Neural progenitor cell (in vitro differentiated cells): Measurements from ENCODE around the gene EDRF1. TPM values are rescaled to one million over a fixed set of nuclear protein-coding genes. Genes with fewer than 3 reads are reported as not detected.

Experiments used
- DNase-seq: peaks from one replicate; pipeline ENCODE4 v3.0.0-alpha.2; 2016; ENCODE audit warnings: low spot score
- H2AFZ ChIP-seq: fragments of 200-600 bp; sonication (generic); replicated peaks from 2 replicates; pipeline ENCODE4 v1.6.1; 2016; ENCODE audit warnings: antibody characterized with exemption
- H3F3A ChIP-seq: fragments of 200-600 bp; sonication (generic); 2 replicates; pipeline ENCODE4 v1.6.1; 2016; ENCODE audit warnings: antibody characterized with exemption, low read depth
- H3K27ac ChIP-seq: fragments of 200-600 bp; sonication (generic); 2 replicates; pipeline ENCODE4 v1.5.1; 2016; ENCODE audit warnings: mild to moderate bottlenecking
- H3K27me3 ChIP-seq: fragments of 200-600 bp; sonication (generic); 2 replicates; pipeline ENCODE4 v1.6.1; 2016; ENCODE audit warnings: mild to moderate bottlenecking, moderate library complexity
- H3K36me3 ChIP-seq: fragments of 200-600 bp; sonication (generic); 2 replicates; pipeline ENCODE4 v1.5.1; 2016
- H3K4me1 ChIP-seq: fragments of 200-600 bp; sonication (generic); 2 replicates; pipeline ENCODE4 v1.6.1; 2016; ENCODE audit warnings: mixed run types
- H3K4me2 ChIP-seq: fragments of 200-600 bp; sonication (generic); 2 replicates; pipeline ENCODE4 v1.6.1; 2016
- H3K4me3 ChIP-seq: fragments of 200-600 bp; sonication (generic); 2 replicates; pipeline ENCODE4 v1.5.1; 2016
- H3K79me2 ChIP-seq: fragments of 200-600 bp; sonication (generic); 2 replicates; pipeline ENCODE4 v1.6.1; 2016; ENCODE audit warnings: low read depth
- H3K9ac ChIP-seq: fragments of 200-600 bp; sonication (generic); 2 replicates; pipeline ENCODE4 v1.6.1; 2016
- H3K9me3 ChIP-seq: fragments of 200-600 bp; sonication (generic); 2 replicates; pipeline ENCODE4 v1.5.1; 2016; ENCODE audit warnings: low read depth
- H4K20me1 ChIP-seq: fragments of 200-600 bp; sonication (generic); 2 replicates; pipeline ENCODE4 v1.6.1; 2016; ENCODE audit warnings: low read depth
- H3K27ac Mint-ChIP-seq: 3 replicates; pipeline ENCODE4 v1.8.0; 2021; ENCODE audit warnings: mixed read lengths
- H3K27me3 Mint-ChIP-seq: 2 replicates; pipeline ENCODE4 v1.8.0; 2022; ENCODE audit warnings: low read depth, mild to moderate bottlenecking, inconsistent platforms, moderate library complexity, mixed read lengths; ENCODE audit not compliant: insufficient read depth
- H3K36me3 Mint-ChIP-seq: 3 replicates; pipeline ENCODE4 v1.8.0; 2021; ENCODE audit warnings: mixed read lengths
- H3K4me1 Mint-ChIP-seq: 3 replicates; pipeline ENCODE4 v1.8.0; 2021; ENCODE audit warnings: mixed read lengths
- H3K4me3 Mint-ChIP-seq: 3 replicates; pipeline ENCODE4 v1.8.0; 2021; ENCODE audit warnings: mild to moderate bottlenecking, moderate library complexity, mixed read lengths
- H3K9me3 Mint-ChIP-seq: 3 replicates; pipeline ENCODE4 v1.8.0; 2020; ENCODE audit warnings: mixed read lengths
- CTCF ChIP-seq: fragments of 200-600 bp; sonication (generic); IDR thresholded peaks from 2 replicates; pipeline ENCODE4 v1.5.1; 2017; ENCODE audit warnings: antibody characterized with exemption, mild to moderate bottlenecking
- EZH2 ChIP-seq: fragments of 200-600 bp; sonication (generic); IDR thresholded peaks from 2 replicates; pipeline ENCODE4 v1.6.1; 2017; ENCODE audit warnings: antibody characterized with exemption, mild to moderate bottlenecking, moderate library complexity
- EZH2phosphoT487 ChIP-seq: fragments of 200-600 bp; sonication (generic); IDR thresholded peaks from 2 replicates; pipeline ENCODE4 v1.6.1; 2017; ENCODE audit warnings: antibody characterized with exemption
- total RNA-seq: library from RNA; depleted of rRNA; stranded (reverse); fragments of >200 nt; gene quantifications from 2 replicates; pipeline ENCODE4 v1.2.3, GENCODE V29; 2015; ENCODE audit warnings: low replicate concordance

Gene EDRF1
- total RNA-seq, 1 donor from 2014 or later: 63.4 TPM

- Histone ChIP-seq H3K9ac (no peak overlapping the region), H3K27me3 (no peaks in the 10 kb centered on the region), H3K79me2 (no peaks in the 10 kb centered on the region), H4K20me1 (no peaks in the 10 kb centered on the region), H3K4me3 (no peak overlapping the region), H3K36me3 (no peaks in the 10 kb centered on the region), H2AFZ (no peak overlapping the region), H3F3A (no peaks in the 10 kb centered on the region), H3K4me2 (no peak overlapping the region), H3K9me3 (no peaks in the 10 kb centered on the region), H3K27ac (no peak overlapping the region), H3K4me1 (no peaks in the 10 kb centered on the region)
- Mint-ChIP-seq H3K27me3 (peaks cover 2% of the 10 kb centered on the region), H3K36me3 (peaks cover 3% of the 10 kb centered on the region), H3K9me3 (peaks cover 4% of the 10 kb centered on the region), H3K4me1 (peaks cover 21% of the 10 kb centered on the region), H3K4me3 (no peak overlapping the region), H3K27ac (peak overlapping the region; percentile 81)
- no peak for DNase-seq
- TF ChIP-seq EZH2: no peak
- TF ChIP-seq CTCF: no peak
- no peak for TF ChIP-seq EZH2phosphoT487
Observed at GRCh38 chr10:125783957-125784356, 64.4 kb downstream of the EDRF1 start.

- Mint-ChIP-seq H3K36me3 (peaks cover 8% of the 10 kb centered on the region), H3K27me3 (peaks cover 4% of the 10 kb centered on the region), H3K9me3 (no peaks in the 10 kb centered on the region), H3K4me1 (peaks cover 21% of the 10 kb centered on the region), H3K4me3 (no peak overlapping the region), H3K27ac (no peak overlapping the region)
- H2AFZ ChIP-seq: no peak overlapping the region
- TF ChIP-seq EZH2 (no peak), EZH2phosphoT487 (no peak), CTCF (no peak)
- H3K79me2 ChIP-seq: no peaks in the 10 kb centered on the region
- no peak overlapping the region for H3K4me3 ChIP-seq
- no peaks in the 10 kb centered on the region for H3K36me3 ChIP-seq
- no peaks in the 10 kb centered on the region for H3K27me3 ChIP-seq
- H3F3A ChIP-seq: no peaks in the 10 kb centered on the region
- no peak for DNase-seq
- no peaks in the 10 kb centered on the region for H4K20me1 ChIP-seq
- no peak overlapping the region for H3K4me2 ChIP-seq
- no peak overlapping the region for H3K9ac ChIP-seq
- no peaks in the 10 kb centered on the region for H3K9me3 ChIP-seq
- no peak overlapping the region for H3K27ac ChIP-seq
- H3K4me1 ChIP-seq: no peaks in the 10 kb centered on the region
Observed at GRCh38 chr10:125785791-125786190, 66.3 kb downstream of the EDRF1 start.

- no peak overlapping the region for H3K27ac ChIP-seq
- H3F3A ChIP-seq: no peaks in the 10 kb centered on the region
- H3K79me2 ChIP-seq: no peaks in the 10 kb centered on the region
- Mint-ChIP-seq H3K4me1 (peaks cover 4% of the 10 kb centered on the region), H3K27me3 (peaks cover 2% of the 10 kb centered on the region), H3K27ac (no peak overlapping the region), H3K9me3 (no peaks in the 10 kb centered on the region), H3K4me3 (no peak overlapping the region), H3K36me3 (peaks cover 10% of the 10 kb centered on the region)
- no peak overlapping the region for H3K4me3 ChIP-seq
- no peaks in the 10 kb centered on the region for H3K4me1 ChIP-seq
- H3K9ac ChIP-seq: no peak overlapping the region
- TF ChIP-seq EZH2phosphoT487: no peak
- TF ChIP-seq EZH2: no peak
- no peak for TF ChIP-seq CTCF
- H4K20me1 ChIP-seq: no peaks in the 10 kb centered on the region
- H3K36me3 ChIP-seq: no peaks in the 10 kb centered on the region
- no peaks in the 10 kb centered on the region for H3K27me3 ChIP-seq
- H3K4me2 ChIP-seq: no peak overlapping the region
- DNase-seq: no peak
- H2AFZ ChIP-seq: no peak overlapping the region
- no peaks in the 10 kb centered on the region for H3K9me3 ChIP-seq
Observed at GRCh38 chr10:125788156-125789034, 68.9 kb downstream of the EDRF1 start.
